AG09309 (cell line): ENCODE data around the gene NPAS1.
"Not testable (repeated sequence)": the region's sequence is repeated elsewhere in the genome, so short reads cannot be mapped to it uniquely, and the experiment has no call there.

ENCODE experiments used
- DNase-seq: peaks from one replicate; pipeline ENCODE4 v3.0.0-alpha.2; 2010; ENCODE audit warnings: low read depth
- H3K4me3 ChIP-seq: 2 replicates; pipeline ENCODE4 v1.5.1; 2011; ENCODE audit warnings: mild to moderate bottlenecking, low read depth, low read length, moderate library complexity; ENCODE audit not compliant: control insufficient read depth
- TF ChIP-seq, protein P1 (sequence below): IDR thresholded peaks from 2 replicates; pipeline ENCODE4 v1.5.1; 2011; ENCODE audit warnings: mild to moderate bottlenecking, low read depth, low read length, inconsistent platforms; ENCODE audit not compliant: insufficient read depth, control insufficient read depth; ENCODE audit errors: missing control alignments

Gene NPAS1

DNA sequence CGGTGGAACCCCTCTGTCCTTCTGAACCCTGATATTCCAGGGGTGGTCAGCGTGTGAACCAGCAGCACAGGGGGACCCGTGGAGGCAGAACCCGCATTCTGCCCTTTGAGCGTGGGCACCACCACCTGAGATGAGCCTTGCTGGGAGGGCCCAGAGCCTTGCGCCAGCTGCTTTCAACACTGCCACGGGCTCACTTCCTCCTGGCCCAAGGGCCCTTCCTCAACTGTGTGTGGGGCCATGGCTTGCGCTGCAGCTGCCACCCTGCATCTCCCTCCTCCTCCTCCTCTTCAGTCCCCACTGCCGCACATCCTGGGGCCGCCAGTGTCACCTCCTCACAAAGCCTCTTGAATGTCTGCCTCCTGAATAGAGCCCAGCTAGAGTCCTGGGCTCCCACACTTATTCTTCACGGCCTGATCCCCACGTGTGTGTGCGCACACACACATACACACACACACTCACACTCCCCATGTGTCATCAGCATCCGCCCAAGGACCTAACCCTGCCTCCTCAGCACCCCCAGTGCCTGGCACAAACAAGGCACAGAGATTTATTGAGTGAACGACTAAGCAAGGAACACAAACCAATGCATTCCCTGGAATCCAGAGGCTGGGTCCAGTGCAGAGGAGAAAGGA lies 55.7 kb downstream of the NPAS1 start:
- no peak for DNase-seq
- TF ChIP-seq, protein P1, sequence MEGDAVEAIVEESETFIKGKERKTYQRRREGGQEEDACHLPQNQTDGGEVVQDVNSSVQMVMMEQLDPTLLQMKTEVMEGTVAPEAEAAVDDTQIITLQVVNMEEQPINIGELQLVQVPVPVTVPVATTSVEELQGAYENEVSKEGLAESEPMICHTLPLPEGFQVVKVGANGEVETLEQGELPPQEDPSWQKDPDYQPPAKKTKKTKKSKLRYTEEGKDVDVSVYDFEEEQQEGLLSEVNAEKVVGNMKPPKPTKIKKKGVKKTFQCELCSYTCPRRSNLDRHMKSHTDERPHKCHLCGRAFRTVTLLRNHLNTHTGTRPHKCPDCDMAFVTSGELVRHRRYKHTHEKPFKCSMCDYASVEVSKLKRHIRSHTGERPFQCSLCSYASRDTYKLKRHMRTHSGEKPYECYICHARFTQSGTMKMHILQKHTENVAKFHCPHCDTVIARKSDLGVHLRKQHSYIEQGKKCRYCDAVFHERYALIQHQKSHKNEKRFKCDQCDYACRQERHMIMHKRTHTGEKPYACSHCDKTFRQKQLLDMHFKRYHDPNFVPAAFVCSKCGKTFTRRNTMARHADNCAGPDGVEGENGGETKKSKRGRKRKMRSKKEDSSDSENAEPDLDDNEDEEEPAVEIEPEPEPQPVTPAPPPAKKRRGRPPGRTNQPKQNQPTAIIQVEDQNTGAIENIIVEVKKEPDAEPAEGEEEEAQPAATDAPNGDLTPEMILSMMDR, result no peak
- H3K4me3 ChIP-seq, result no peak overlapping the region

DNA sequence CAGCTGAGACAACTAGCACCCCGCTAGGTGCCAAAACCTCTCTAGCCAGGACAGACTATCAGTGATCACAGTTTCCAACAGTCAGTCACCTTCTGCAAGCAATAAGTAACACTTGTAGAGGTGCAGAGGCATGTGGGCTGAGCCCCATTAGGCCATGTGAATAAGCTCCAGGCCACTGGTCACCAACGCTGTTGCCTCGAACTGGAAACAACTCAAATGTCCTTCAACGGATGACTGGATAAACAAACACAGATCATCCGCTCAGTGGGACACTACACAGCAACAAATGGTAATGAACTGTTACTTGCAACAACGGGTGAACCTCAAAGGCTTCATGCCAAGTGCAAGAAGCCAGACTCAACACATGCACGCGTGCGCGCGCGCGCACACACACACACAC lies 56.3 kb downstream of the NPAS1 start:
- TF ChIP-seq, protein P1, result no peak
- DNase-seq, result no peak
- H3K4me3 ChIP-seq, result no peak overlapping the region

DNA sequence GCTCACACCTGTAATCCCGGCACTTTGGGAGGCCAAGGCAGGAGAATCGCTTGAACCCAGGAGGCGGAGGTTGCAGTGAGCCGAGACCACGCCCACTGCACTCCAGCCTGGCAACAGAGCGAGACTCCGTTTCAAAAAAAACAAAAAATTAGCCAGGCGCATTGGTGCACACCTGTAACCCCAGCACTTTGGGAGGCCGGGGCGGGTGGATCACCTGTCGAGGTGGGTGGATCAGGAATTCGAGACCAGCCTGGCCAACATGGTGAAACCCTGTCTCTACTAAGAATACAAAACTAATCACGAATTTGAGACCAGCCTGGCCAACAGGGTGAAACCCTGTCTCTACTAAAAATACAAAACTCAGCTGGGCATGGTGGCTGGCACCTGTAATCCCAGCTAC lies 58.7 kb downstream of the NPAS1 start:
- not testable (repeated sequence) for DNase-seq, H3K4me3 ChIP-seq

DNA sequence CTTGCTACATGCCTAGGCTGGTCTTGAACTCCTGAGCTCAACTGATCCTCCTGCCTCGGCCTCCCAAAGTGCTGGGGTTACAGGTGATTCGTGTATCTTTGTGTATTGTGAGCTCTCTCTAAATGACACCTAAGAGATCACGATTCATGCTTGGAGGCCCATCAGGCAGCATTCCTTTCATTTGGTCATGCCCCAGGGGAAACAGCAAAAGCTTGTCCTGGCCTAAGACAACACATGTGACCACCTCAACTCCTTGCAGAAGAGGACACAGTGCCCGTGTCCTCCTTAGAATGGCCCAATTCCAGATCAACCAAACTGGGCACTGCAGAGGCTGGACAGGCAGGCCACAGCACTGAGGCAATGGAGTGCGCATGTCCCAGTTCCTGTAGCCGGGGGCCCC lies 61.5 kb downstream of the NPAS1 start:
- H3K4me3 ChIP-seq, result no peak overlapping the region
- TF ChIP-seq, protein P1, result no peak
- no peak for DNase-seq

DNA sequence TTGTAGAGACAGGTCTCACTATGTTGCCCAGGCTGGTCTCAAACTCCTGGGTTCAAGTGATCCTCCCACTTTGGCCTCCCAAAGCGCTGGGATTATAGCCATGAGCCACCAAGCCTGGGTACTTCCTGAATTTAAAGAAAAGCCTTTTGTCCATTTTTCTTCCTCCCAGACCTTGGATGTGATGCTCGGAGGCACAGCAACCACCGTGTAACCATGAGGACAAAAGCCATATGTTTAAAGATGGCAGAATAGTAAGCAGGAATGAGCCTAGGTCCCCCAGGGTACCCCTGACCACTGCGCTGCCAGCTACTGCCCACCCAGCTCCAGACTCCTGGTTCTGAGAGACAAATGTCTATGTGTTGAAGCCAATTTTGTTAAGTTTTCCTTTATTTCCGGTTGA lies 62.9 kb downstream of the NPAS1 start:
- H3K4me3 ChIP-seq, result no peak overlapping the region
- DNase-seq, result no peak
- TF ChIP-seq, protein P1, result no peak

DNA sequence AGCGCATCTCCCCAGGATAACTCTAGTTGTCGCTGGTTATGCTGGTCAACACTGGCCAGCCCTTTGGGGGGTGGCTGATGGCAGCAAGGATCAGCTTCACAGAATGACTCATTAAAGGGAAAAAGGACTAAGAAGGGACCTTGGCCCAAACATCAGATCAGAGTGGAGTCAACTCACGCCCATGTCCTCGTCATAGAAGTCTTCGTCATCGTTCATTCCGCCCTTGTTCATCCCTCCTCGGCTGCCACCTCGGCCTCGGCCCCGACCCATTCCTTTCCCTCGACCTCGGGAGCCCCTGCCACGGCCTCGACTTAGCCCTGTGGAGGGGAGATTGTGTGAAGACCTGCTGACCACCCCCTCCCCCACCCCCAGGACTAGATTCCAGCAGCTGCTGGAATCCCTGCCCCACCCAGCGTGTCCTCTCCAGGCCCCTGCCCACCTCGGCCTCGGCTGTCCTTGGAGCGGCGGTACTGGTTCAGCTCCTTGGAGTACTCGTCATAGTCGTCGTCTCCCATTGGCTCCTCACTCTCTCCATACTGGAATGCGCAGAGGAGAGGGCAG lies 65.3 kb downstream of the NPAS1 start:
- TF ChIP-seq, protein P1, result no peak
- DNase-seq, result no peak

DNA sequence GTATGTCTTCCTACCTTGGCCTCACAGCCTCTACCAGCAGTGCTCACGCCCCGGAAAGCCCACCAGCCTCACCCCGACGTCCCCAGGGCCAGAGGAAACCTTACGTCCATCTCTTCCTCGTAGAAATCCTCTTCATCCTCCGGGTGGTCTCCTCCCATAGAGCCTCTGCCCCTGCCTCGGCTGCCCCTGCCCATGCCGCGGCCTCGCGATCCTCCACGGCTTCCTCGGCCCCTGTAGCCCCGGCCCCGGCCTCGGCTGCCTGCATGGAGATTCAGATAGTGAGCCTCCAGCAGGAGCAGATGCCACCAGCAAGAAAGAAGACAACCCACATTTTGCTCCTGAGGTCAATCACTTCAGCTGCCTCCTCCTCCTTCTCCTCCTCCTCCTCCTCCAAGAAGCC lies 66.6 kb downstream of the NPAS1 start:
- DNase-seq, result no peak
- no peak overlapping the region for H3K4me3 ChIP-seq

More for the DNA sequence above, 65.3 kb downstream of the NPAS1 start:
- H3K4me3 ChIP-seq, result no peak overlapping the region

More for the DNA sequence above, 66.6 kb downstream of the NPAS1 start:
- TF ChIP-seq, protein P1, result no peak
